PFSK-1 (cell line): ENCODE data around the gene MYBBP1A.

ENCODE experiments used
- FOXP2 ChIP-seq: optimal IDR thresholded peaks from 2 replicates; pipeline ENCODE3; 2011; ENCODE audit warnings: borderline replicate concordance, control low read depth, inconsistent platforms; ENCODE audit not compliant: insufficient read depth; ENCODE audit errors: extremely low read length, extremely low read depth
- POLR2AphosphoS5 ChIP-seq: IDR thresholded peaks from 2 replicates; pipeline ENCODE4 v1.6.1; 2012; ENCODE audit warnings: low read depth, mild to moderate bottlenecking, control low read depth, low read length, moderate library complexity
- REST ChIP-seq, 2 experiments: IDR thresholded peaks; 2 replicates each; pipeline versions ENCODE4 v1.6.1 to v1.8.0; 2011 to 2012; ENCODE audit warnings: low read depth in 2 of 2, low read length in 2 of 2, control low read depth in 1 of 2, inconsistent platforms in 1 of 2, mild to moderate bottlenecking in 1 of 2, moderate library complexity in 1 of 2; ENCODE audit not compliant: insufficient read depth in 1 of 2
- SIN3A ChIP-seq: IDR thresholded peaks from 2 replicates; pipeline ENCODE4 v1.6.1; 2012; ENCODE audit warnings: mild to moderate bottlenecking, low read length, moderate library complexity, borderline replicate concordance; ENCODE audit not compliant: insufficient read depth
- TAF1 ChIP-seq: IDR thresholded peaks from 2 replicates; pipeline ENCODE4 v1.6.1; 2012; ENCODE audit warnings: low read length, control low read depth, borderline replicate concordance; ENCODE audit not compliant: insufficient read depth

GRCh38 chr17:4553669-4554068 is 1.5 kb downstream of the MYBBP1A start:
- TF ChIP-seq POLR2AphosphoS5 (no peak), SIN3A (no peak), TAF1 (no peak), REST (IDR thresholded peaks at IDR 0.05; ENCODE audit: insufficient read depth in 1 of 2, low read depth in 2 of 2, low read length in 2 of 2) (no peak), FOXP2 (no peak)
